G401.6 (cell line): ENCODE data around the gene MYO5B.

ENCODE experiments used
- FAIRE-seq: peaks from 2 replicates; lab custom pipeline; 2012; peaks lifted over from hg19 to GRCh38; lab: Jason Lieb, UNC

Gene MYO5B

DNA sequence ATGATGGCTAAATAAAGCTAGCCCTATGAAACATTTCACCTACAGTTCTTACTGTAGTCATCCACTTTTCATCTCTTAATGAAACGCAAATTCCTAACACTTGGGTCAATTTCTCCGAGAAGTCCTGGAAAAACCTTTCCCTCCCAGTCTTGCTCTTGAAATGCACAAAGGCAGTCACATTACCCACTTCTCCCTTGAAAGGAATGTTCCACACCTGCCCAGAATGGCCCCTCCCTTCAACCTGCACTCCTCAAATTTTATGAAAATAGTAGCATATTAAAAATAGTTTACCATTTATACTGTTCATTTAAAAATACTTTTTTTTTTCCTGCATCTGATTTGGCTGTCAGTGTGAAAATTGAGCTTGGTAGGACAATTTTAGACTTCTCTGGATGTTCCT lies 316.9 kb downstream of the MYO5B start:
- no peak for FAIRE-seq

DNA sequence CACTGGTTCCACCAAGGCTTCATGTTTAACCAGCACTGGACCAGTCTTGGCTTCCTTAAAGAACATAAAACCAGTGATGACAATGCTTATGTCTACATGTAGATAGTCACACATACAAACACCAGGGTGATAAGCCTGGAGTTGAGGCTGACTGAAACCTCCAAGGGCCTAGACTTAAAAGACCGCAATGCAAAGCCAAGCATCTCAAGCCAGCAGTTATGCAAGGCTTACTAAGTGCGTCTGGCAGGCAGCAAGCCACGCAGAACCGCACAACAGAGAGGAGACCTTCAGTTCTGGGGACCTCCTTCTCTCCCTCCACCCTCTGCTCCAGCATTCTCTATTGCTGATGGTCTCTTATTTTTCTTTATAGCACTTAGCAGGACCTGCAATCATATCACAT lies 318.4 kb downstream of the MYO5B start:
- no peak for FAIRE-seq

DNA sequence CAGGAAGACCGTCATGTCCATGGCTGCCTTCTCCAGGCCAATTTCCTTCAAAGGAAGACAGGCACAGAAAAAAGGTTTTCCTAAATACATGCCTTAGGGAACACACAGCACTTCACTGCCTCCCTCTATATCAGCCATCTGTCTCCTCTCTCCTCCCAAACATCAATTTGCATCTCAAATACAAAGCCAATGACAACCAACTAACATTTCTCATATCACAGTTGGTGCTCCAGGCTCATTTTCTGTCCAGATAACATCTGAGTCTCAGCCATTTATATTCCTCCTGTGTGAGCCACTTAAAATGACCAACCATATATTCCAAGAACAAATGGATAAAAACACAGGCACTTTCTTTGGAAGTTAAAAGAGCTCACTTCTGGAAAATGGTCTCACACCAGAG lies 319.2 kb downstream of the MYO5B start:
- no peak for FAIRE-seq

DNA sequence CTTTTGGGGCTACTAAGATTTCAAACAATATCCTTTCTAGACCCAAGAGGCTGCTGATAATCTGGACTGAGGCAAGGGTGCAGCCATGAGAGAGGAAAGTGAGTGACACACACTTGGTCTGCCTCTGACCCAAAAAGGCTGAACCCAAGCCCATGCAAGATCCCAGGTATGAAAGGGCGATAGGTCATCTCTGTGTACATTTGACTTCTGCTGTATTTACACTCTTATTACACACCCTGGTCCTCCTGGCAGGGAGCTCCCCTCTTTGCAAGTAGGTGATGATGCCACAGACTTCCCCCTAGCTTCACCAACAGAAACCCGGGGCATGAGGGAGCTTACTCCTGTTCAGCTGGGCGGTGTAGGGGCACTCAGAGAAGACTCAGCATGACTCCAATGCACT lies 319.8 kb downstream of the MYO5B start:
- FAIRE-seq, result no peak

DNA sequence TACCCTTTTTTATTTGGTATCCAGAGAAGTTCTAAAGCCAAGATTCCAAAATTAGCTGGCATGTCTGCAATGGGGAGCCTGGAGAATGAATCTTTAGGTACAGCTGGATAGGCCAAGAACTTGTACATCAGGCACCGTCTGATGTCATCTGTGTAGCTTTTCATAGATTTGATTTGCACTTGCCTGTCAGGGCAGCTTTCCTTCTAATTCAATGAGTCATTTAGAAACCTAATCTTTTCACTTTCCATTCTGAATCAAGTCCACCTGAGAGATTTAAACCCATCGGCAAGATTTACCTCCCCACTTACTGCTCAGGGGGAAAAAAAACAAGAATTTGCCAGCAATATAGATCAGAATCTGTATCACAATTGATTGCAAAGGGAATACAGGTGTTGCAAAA lies 320.7 kb downstream of the MYO5B start:
- FAIRE-seq, result no peak

DNA sequence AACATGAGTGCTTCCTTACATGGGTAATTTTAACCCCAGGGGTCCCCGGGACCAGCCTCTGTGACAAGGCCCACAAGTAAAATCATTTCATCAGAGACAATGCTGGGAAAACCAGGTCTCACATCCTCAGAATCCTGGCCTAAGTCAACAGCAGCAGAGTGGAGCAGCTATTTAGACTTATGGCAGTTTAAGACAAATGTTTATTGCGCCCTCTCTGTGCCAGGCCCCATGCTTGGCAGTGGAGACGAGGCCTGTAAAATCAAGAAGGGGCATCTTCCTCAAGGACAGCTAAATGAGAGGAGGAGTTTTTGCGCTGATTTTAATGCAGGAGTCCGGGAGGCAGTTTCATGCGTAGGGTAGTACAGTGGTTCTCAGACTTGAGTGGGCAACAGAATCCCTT lies 325.6 kb downstream of the MYO5B start:
- no peak for FAIRE-seq

DNA sequence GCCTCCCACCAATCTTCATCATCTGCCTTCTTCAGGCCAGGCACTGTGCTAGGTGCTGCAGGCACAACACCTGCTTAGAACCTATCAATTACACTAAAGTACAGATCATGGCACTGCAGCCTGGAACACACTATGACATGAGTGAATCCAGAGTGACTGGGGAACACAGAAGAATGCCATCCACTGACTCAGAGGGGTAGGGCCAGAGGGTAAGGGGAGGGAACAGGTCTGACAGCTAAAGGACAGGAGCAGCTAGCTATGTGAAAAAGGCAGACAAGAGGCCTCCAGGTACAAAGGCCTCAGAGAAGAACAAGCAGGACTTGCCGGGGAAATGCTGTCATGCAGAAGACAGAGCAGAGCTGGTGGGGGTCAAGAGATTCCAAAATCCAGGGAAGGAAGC lies 328.3 kb downstream of the MYO5B start:
- no peak for FAIRE-seq

DNA sequence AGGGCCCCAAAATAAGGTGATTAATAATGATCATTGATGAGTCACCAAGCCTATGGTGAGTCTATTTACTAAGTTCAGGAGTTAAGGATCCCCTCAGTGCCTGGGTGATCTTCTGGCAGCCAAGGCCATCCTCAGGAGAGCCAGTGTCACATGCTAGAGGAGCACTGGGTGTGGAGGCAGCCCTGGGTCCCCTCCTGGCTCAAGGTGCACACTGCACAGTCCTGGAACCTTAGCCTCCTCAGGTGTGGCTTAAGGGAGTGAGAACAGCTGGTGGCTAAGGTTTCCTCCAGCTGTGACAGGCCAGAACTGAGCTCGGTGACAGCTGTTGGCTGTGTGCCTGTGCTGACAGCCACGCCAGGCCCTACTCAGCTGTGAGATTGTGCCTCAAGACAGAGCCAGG lies 329.5 kb downstream of the MYO5B start:
- FAIRE-seq, result no peak

DNA sequence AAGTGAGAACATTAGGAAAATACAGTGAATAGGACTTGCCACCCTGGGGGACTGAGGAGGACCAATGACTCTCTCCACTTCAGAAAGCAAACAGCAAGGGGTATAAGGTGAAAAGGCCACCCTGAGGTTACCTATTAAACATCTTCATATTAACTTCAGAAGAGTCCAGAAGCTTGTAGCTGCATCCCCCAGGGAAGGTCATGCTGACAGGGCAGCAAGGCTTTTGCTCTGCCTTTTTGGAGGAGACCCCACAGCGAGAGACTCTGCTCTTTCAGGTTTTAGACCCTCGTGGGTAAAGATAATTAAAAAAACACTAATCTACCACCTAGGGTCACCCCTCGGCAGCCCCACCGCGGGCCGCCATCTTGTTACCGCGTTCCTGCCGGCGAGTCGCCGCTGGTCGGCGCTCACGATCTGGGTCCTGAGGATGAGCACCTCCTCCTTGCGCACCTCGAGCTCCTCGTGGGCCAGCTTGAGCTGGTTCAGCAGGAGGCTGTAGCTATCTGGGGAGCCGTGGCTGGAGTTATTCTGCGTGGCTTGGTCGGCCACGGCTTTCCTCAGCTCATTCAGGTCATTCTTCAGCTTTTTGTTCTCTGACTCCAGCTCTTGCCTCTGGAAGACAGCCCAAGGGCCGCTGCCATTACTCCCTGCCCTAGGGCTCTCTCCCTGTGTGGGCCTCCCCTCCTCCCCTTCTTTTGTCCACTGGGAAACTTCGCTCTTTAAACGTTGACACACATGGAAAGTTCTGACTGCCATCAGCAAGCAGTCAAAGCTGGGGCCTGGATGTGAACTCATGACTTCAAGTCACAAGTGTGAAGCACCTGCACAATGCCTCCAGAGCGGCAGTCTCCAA lies 331.0 kb downstream of the MYO5B start:
- no peak for FAIRE-seq

DNA sequence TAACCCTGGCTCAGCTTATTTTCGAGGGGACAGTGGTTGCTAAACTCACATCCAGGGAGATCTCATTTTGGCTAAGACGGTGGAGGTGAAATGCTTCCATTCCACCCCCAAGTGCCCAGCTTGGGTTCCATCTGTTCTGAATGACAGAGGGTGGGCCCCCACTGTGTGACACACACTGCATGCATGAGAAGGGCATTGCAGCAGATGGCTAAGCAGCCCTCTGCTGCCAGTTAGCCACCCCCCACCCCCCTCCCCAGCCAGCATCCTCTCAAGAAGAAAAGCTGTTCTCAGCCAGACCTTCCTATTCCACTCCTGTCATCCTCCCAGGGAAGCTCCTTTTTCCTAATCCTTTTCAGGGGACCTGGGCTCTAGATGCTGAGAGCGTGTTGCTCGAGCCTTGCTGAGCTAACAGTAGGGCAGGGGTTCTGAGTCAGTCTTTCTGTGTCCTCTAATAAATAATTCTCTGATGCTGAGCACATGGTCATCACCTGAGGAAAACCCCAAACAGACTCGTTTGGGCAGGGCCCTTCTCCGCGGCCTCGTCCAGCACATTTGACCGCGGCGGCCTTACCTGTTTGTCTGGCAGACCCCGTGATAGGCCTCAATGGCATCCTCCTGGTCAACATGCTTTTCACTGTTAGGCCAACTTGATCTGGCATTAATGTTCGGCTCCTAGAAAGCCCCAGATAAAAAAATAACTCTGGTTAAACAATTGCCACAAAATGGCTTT lies 332.1 kb downstream of the MYO5B start:
- no peak for FAIRE-seq

DNA sequence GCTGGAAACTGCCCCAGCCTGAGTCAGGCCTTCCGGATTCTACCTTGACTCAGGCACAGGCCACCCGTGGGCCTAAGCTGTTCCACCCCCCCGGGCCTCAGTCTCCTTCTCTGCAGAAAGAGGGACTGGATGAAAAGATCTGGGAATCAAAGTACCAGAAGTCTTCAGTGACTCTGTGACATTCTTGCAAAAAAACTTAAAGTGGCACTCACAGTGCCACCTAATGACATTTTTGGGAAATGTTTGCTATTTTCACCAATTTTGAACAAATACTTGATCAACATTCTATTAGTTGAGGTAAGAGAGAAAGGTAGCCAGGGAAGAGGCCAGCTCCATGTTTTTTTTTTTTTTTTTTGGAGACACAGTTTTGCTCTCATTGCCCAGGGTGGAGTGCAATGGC lies 333.3 kb downstream of the MYO5B start:
- no peak for FAIRE-seq

DNA sequence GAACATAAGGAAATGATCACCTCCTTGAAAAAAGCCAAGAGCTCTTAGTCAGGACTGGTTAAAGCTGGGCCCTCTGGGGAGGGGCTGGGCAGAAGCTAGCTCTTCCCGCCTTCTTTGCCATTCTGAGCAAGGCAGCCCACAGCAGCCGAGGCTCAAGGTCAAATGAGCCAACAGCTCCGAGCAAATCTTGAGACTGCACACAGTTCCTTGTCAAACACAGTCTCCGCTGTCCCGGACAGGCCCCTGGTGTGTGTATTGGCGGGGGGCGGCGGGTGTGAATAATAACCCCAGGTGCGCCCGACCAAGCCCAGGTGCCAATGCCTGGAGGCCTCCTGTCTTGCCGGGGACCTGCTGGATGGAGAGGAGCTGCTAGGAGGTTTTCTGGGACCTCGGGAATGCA lies 335.2 kb downstream of the MYO5B start:
- no peak for FAIRE-seq

DNA sequence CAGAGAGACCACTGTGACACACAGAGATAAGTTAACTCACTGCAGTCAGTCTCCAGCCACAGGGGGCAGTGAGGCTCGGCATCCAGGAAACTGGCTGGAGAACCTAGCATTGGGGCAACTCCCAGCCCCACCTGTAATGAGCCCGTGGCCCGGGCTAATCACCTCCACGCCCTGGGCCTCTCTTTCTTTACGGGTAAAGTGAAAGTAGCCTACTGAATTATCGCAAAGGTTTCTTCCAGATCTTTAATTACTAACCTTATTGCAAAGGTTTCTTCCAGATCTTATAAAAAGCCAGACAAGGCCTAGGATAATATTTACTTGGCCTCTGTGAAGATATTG lies 336.0 kb downstream of the MYO5B start:
- FAIRE-seq, result no peak

DNA sequence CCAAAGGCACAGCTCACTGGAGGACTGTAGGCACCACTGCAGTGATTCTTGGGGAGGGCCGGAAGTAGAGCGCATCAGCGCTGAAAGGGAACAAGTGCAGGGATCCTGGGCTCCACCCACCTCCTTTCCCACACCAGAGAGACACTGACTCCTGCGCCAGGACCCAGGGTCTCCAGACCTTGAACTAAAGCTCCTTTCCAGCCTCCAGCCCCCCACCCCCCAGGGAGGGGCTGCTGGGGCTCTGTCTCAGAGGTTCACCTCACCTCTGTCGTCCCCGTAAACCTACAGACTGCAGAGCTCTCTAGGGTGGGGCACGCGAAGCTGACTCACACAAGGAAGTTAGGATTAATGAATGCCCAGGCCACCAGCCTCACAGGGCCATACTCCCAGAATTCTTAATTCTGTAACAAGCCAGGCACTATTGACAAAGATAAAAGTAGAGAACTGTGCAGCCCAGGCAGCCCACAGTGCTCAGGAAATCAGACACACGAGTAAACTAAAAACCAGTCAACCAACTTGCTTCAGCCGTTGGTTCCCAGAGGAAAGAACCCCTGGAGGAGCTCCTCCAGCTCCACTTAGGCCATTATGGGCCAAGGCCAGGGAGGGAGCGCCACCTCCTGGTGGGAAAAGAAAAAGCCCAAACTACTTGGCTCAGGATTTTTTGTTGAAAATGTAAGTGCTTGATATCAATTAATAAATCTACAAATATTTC lies 336.5 kb downstream of the MYO5B start:
- peak; percentile 91 for FAIRE-seq

DNA sequence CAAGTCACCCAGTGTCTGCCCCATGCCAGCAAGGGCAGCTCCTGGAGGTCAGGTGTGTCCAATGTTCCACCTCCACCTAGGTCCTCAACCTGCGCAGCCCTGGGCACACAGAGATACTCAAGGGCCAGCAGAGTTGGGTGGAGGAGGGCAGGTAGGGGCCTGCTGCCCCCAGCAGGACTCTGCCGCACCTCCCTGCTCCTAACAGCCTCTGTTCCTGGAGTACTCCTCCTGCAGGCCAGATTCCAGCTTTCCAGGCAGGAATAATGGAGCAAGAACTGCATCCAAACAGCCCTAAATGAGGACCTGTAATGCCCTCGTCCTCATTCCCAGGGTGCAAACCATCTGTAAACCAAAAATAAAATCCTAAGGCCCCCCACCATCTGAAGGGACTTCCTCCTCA lies 337.2 kb downstream of the MYO5B start:
- FAIRE-seq, result no peak

DNA sequence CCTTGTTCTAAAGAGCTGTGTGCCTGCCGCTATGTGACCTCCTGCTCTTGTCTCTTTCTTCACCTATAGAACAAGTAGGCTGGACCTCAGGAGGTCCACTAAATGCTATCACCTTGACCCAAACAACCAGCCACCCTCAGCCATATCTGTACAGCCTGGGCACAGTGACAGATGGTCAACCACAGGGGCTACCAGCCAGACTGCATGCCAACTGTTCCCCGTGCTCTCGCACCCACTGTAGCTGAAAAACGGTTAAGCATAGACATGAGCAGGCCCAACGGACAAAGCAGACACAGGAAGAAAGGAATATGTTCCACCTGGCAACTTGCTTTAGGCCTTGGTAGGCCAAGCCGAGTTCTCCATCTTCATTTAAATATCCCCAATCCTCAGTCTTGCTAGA lies 338.5 kb downstream of the MYO5B start:
- no peak for FAIRE-seq

DNA sequence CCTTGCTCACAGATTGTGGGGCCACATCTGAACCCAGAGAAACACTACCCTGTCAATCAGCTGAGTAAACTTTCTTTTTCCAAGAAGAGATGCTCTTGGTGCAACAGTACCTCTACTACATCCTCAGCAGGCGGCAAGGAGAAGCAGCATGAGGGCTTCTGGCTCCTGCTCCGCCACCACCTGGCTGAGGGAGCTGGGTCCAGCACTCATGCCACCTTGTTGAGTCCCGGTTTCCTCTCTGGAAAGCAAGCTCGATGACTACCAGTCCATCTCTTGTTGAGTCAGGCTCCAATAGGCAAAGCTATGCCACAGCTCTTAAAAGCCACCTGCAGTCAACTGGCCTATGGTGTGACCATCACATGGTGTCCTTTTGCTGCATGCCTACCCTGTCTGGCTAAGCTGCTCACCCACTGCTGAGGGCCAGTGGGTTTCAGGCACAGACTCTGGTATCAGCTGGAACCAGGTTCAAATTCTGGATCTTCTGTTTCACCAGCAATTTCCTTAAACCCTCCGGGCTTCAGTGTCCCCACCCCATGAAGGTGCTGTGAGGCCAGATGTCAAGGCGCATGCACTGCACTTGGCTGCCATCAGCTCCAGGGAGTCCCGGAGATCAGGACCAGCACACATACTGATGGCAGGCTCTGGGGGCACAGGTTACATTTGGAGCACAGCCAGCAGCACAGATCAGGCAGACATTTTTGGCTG lies 339.1 kb downstream of the MYO5B start:
- no peak for FAIRE-seq

DNA sequence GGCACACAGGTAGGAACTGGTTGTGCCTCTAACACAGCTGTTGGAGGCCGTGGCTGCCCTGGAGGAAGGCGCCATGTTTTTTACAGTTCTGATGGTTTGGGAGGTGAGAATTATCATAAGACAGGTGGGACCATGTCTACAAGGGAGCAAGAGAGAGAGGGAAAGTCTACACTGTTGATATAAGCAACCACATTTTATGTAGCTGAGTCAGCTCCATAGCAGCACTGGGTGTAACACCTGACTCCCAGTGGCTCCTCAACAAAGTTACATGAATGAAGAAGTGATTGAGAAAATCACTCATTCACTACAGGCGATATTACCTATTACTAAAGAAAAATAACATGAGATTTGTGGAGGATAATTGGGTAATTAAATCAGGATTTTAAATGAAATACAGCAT lies 340.3 kb downstream of the MYO5B start:
- FAIRE-seq, result no peak

DNA sequence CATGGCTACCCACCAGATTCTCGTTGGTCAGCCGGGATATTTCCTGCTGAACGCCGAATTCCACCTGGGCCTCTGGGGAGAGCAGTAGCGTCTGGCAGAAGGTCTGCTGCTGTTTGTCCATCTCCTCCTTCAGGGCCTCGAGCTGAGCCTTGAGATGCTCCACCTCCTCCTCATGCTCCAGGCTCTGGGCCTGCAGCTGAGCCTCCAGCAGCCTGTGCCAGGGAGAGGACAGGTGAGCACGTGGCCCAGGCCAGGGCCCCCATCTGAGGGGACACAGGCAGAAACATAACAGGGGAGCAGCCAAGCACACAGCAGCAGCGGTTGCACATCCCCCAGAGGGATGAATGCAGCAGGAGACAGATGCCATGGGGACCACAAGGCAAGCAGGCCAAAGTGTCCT lies 341.5 kb downstream of the MYO5B start:
- FAIRE-seq, result no peak

DNA sequence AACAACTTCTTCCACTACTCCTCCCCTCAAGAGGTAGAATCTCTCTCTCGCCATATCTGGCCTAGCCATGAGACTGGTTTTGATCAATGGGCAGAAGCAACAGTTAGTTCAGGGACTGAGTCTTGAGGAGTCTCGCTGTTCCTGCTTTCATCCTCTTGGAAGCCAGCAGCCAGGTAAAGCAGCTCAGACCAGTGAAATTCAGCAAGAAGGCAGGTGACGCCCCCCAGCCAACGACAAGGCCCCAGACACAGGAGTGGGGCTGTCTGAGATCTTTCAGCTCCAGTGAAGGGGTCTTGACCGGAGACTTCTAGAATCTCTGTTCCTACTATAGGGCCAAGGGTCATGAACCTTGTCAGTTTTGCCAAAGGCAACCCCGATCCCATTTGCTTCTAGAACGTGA lies 341.9 kb downstream of the MYO5B start:
- FAIRE-seq, result no peak

DNA sequence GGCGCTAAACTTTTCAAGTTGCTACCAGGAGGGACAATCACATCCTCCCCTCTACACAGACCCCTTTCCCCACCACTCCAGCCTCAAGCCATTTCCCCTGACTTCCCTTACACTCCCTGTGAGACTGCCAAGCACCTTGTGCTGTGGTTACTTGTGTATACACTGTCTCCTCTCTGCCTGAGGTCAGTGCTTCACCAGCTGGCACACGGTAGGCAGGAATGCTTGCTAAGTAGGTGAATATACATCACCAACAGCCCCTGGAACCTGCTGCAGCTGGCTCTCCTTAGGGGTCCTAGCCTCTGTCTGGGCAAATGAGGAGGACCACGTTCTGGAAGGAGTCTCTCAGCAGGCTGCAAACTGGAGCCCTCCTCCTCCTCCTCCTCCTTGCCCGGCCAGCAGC lies 343.3 kb downstream of the MYO5B start:
- FAIRE-seq, result no peak

DNA sequence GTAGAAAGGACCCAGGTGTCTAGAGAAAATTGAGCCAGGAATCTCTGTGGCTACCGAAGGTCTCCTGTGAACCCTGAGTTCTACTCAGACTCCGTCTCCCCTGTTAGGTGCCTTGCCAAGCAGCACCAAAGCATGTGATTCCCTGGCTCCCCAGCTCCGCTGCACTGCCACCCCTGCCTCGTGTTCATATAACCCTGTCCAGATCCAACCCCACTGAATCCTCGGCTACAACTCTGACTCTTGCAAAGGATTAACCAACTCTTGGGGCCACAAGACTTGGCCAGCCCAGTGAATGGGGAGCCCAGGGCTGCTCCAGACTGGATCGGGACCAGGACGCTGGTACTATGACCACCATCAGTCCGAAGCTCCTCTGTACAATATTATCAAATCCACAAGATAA lies 344.3 kb downstream of the MYO5B start:
- FAIRE-seq, result no peak
